HPDE6-E6E7 (cell line): ENCODE results near the gene GJB6.

ENCODE experiments used
- DNase-seq: peaks from one replicate; pipeline ENCODE4 v3.0.0; 2011; ENCODE audit warnings: missing footprints; ENCODE audit errors: extremely low spot score

GJB6 gene

DNA sequence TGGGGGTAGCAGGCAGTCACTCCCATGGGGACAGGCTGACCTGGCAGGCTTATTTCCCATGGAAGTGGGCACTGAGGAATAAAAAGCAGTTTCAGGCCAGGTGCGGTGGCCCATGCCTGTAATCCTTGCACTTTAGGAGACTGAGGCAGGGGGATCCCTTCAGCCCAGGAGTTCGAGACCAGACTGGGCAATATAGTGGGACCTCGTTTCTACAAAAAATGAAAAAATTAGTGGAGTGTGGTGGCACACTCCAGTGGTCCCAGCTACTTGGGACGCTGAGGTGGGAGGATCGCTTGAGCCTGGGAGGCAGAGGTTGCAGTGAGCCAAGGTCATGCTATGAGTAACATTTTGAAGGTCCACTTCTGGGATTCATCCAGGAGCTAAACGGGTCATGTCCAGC is 45.3 kb downstream of the GJB6 start:
- no peak for DNase-seq

DNA sequence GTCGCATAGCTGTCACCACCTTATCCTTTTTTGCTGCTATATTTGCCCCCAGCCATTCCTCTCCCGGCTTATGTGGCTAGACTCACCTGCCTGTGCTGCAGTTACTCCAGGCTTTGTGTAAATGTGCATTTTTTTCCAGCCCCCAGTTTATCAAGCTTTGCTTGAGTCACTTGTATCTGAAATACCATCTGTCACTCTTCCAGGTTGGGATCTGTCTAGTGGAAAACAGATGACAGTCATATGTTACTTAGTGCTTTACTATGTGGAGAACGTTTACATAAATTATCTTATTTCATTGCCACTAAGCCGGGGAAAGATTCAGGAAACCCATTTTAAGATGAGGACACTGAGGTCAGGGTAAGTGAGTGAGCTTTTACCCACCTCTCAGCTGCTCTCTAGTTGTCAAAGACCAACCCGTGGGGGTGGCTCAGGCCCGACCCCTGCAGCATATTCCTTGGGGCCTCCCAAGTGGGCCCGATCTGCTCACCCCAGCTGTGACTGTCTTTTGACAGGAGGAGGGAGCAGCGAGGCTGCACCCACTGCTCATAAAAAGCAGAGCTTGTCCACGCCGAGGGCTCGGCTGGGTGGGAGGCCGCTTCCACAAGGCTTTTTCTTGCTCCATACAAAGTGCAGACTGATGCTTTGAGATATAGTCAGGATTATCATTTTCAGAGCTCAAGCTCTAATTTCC is 46.6 kb downstream of the GJB6 start:
- DNase-seq = no peak

DNA sequence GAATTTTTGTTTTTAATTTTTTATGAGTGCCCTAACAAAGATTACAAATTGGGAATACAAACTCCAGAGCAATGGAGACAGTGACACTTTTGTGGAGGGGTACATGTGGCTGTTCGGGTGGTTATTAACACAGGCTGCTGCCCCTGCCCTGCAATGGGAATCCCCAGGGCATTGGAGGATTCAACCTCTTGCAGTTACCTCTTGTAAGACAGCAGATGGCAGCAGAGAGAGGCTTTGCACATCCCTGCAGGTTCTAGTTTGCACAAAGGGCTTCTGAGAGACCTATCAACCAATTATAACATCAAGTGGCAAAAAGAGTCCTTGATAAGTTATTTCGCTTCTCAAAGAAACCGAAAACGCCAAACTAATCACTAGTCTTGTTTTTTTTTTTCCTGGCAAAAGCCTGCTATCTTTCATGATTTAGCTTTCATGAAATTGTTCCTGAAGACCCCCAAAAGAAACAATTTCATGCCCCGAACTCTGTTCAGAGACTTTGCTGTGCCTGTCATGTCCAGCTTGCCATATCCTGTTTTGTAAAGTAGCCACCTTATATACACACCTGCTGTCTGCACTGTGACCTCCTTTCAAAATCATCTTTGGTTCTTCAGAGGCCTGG is 49.8 kb downstream of the GJB6 start:
- no peak for DNase-seq

DNA sequence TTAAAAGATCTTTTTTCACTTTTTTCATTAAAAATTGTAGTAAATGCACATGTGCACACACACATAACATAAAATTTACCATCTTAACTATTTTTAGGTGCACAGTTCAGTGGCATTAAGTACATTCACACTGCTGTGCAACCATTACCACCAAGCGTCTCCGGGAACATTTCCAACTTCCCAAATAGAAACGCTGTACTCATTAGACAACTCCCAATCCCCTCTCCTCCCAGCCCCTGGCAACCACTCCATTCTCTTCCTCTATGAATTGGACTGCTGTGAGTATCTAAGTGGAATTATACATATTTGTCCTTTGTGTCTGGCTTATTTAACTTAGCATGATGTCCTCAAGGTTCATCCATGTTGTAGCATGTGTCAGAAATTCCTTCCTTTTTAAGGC is 50.9 kb downstream of the GJB6 start:
- no peak for DNase-seq

DNA sequence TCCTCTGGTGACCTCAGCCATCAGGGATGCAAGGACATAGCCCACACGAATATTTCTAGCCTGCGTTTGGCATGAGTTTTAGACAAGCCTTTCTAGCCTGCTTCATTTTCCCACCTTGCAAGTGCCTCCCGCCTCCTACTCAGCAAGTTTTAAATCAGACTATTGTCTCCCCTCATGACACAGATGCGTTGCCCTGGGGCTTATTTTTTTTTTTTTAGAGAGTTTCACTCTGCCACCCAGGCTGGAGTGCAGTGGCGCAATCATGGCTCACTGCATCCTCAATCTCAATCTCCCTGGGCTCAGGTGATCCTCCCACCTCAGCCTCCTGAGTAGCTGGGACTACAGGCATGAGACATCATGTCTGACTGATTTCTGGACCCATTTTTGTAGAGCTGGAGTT is 54.0 kb downstream of the GJB6 start:
- no peak for DNase-seq

DNA sequence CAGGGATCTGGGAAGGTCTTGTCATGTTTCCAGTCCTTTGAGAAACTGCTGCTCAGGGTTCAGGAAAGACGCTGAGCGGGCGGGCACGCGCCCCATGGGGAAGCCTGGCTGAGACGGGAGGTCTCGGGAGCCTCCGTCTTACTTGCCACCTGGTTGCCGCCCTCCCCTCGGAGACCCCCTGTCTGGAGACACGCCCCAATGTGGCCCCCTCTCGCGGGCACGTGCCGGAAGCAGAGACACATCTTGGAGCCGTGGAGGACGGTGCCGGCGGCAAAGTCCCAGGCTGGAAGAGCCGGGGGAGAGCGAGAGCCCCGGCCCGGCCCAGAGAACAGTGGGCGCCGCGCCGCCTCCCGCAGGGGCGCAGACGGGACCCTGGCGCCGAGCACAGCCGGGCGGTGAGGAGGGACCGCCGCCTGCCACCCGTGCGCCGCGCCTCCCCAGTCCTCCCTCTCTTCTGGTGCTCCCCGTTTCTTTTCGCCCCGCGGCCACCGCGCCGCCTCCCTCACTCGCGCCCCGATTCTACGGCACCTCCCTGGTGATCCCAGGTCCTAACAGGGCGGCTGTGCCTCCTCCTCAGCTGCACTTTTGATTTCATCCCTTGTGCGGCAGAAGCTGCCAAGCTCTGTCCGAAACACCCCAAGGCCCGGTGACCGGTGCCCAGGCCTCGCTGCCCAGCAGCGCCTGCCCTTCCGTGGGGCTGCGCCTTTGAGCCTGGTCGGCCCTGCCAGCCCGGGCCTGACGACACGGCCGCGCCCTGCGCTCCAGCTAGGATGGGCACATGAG is 54.9 kb downstream of the GJB6 start:
- DNase-seq = no peak

DNA sequence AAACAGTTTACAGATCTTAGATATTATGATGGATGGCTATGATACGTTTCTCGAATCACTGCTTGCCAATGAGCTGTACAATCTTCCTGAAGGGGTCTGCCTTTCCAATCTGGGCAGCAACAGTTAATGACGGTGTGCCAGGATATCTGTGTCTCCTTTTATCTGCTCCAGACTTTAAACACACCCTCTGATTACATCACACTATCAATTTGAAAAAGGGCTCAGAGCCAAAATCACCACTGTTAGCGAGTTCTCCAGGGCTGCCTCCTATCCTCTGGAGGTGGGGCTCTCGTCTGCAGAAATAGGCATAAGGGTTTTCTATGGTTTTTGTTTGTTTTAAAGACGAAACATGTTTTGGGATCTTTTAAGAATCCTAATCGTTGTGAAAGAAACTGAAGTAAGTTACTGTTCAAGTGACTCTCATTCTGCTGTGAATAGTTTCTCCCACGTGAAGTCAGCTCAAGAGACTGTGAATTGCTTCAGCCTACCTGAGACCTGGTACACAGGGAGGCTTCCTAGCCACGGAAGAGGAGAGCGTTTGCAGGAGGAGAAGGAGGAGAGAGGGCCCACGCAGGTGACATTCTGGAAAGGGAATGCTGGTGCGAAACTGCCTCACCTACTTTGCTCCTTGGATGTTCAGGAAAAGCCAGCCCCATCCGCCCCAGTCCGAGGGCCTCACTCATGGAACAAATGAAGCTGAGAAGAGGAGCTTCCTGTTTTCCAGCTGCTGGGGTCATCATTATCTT is 56.0 kb downstream of the GJB6 start:
- DNase-seq = no peak

DNA sequence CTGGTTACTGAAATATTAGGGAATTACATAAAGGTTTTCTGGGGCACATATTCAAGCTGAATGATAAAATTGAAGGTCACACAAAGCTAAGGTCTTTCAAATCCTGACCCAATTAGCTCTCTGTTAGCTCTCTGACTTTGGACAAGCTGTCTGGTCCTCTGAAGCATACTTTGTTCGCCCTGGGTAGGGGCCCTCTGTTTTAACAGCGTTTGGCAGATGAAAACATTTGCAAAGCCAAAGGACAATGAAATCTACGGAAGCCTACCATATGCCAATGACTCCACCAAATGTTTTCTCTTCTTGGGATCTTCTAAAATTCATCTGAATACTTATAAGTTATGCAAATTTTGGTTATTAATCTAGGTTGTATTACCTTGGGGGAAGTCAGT is 56.7 kb downstream of the GJB6 start:
- no peak for DNase-seq

DNA sequence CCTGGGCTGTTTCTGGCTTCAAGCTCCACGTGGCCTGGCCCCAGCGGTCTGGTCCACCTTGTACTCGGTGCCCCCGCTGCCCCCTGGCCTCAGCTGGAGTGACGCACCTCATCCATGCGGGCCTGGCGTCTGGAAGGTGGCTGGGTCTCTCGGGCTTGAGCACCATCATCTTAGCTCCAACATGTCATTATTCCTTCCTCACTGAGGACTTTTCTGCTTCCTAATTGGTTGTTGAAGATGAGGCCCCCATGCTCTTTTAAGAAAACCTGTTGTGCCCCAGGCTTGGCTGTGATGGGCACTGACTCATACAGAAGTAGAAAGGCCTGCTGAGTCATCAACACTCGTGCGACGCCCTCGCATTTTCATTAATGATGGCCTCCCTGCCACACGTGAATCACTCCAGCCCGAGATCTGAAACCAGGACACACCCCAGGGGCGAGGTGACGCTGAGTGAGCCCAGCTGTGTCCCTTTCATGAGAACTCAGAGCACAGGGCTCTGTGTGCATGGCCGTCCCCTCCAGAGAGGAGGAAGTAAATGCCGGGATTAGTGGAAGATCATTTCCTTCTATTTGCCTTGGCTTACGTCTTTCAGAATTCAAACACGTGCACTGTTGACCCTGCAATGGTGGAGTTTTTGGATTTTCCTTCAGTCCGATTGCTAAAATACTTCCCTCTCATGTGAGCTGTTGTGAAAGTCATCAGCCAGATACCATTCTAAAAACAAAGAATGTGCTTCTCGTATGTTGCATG is 57.3 kb downstream of the GJB6 start:
- DNase-seq = peak; percentile 66

DNA sequence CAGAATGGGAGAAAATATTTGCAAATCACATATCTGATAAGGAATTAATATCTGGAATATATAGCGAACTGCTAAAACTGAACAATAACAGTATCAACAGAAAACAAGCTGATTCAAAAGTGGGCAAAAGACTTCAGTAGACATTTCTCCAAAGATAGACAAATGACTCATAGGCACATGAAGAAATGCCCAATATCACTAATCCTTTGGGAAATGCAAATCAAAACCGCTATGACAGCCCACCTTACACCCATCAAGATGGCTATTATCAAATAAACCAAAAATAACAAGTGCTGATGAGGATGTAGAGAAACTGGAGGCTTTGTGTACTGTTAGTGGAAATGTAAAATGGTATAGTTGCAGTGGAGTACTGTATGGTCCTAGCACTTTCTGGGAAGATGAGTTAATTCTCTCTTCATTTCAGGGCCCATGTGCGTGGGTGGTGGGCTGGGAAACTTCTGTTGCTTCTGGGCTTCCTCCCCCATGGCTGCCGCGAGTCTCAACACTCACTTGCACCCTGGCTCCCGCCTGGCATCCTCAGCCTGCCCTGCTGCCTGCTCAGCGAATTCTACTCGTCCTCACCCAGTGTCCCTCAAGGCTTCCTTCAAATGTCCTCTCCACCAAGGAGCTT is 58.9 kb downstream of the GJB6 start:
- no peak for DNase-seq
